ENCODE measurements around the gene NUPR2. TPM values are rescaled to one million over a fixed set of nuclear protein-coding genes. Genes with fewer than 3 reads are reported as not detected.

Gene NUPR2
- total and polyA plus RNA-seq, 9 of the 15 experiments (the other 6 are each of a cell fraction or from before 2014, with no cell fraction given) = not detected

GRCh38 chr7:56106108-56107073, 9.8 kb downstream of the NUPR2 start, which contains the start of gene CHCHD2 (continued):
- TF ChIP-seq MGA (IDR thresholded peaks at IDR 0.05) (peak; percentile 80), HIVEP1 (CRISPR knock-in tag; IDR thresholded peaks at IDR 0.05) (no peak), NCOA1 (IDR thresholded peaks at IDR 0.05; ENCODE audit: low read depth) (peak; percentile 94), GATAD2A (IDR thresholded peaks at IDR 0.05) (no peak), ZBED1 (IDR thresholded peaks at IDR 0.05) (peak; percentile 36; the same call in 1 of the 2 replicates), MYC (IDR thresholded peaks at IDR 0.05; ENCODE audit: low read depth, low read length) (peak; percentile 95), MYC (CRISPR knock-in tag; IDR thresholded peaks at IDR 0.05; ENCODE audit: borderline replicate concordance, low read depth) (peak; percentile 70; the same call in 1 of the 2 replicates), ZBTB11 (CRISPR knock-in tag; IDR thresholded peaks at IDR 0.05) (peak; percentile 91 to 98 (median 97)), ZFP1 (CRISPR knock-in tag; IDR thresholded peaks at IDR 0.05) (no peak), TAF9B (IDR thresholded peaks at IDR 0.05; ENCODE audit: partially characterized antibody) (peak; percentile 99), ZNF589 (CRISPR knock-in tag; IDR thresholded peaks at IDR 0.05; ENCODE audit: low read depth) (no peak; the same call in 1 of the 2 replicates), PHB2 (IDR thresholded peaks at IDR 0.05; ENCODE audit: low read depth) (no peak), ZNF436 (CRISPR knock-in tag; IDR thresholded peaks at IDR 0.05) (no peak)
